ENCODE results near the gene SMIM1. TPM values are rescaled to one million over a fixed set of nuclear protein-coding genes. Genes with fewer than 3 reads are reported as not detected.
"Not testable (repeated sequence)": the region's sequence is repeated elsewhere in the genome, so short reads cannot be mapped to it uniquely, and the experiment has no call there.

The SMIM1 gene
- total RNA-seq, 1 donor from 2014 or later: 13.0 TPM

DNA sequence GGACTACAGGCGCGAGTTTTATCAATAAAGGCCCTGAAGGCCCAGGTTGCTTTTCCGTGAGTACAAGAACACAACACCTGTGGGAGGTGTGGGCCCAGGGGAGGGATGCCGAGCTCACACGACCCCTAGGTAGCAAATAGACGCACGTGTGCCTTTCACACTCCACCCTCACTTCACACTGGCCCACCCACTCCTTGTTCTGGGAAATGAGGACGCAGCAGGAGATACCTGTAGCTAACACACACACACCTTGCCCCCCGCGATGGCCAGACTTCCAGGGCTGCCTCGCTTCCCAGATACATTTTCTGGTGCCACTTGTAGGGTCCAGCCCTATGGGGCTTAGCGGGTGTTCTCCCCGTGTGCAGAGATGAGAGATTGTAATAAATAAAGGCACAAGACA is 24.6 kb upstream of the SMIM1 start:
- ATAC-seq (no peak), DNase-seq (ENCODE audit: missing footprints) (no peak)
- intact Hi-C loops (cut with DNase I): loop anchor here (5.0 kb wide), 1 partner anchor 49 kb away; the partner anchor contains the start of gene LRRC47

DNA sequence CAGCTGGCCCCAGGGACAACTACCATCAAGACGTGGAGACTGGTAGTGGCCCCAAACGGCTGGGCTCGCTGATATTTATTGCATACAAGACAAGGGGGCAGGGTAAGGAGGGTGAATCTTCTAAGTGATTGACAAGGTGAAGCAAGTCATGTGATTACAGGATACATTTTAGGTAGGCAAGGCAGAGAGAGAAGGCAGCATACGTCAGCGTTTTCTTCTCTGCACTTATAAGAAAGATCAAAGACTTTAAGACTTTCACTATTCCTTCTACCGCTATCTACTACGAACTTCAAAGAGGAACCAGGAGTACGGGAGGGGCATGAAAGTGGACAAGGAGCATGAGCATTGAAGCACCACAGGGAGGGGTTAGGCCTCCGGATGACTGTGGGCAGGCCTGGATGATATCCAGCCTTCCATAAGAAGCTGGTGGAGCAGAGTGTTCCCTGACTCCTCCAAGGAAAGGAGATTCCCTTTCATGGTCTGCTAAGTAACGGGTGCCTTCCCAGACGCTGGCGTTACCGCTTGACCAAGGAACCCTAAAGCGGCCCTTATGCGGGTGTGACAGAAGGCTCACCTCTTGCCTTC is 24.1 kb upstream of the SMIM1 start:
- not testable (repeated sequence) for DNase-seq (ENCODE audit: missing footprints); ATAC-seq
- intact Hi-C loops (cut with DNase I): loop anchor here (5.0 kb wide), 1 partner anchor 49 kb away; the partner anchor contains the start of gene LRRC47

DNA sequence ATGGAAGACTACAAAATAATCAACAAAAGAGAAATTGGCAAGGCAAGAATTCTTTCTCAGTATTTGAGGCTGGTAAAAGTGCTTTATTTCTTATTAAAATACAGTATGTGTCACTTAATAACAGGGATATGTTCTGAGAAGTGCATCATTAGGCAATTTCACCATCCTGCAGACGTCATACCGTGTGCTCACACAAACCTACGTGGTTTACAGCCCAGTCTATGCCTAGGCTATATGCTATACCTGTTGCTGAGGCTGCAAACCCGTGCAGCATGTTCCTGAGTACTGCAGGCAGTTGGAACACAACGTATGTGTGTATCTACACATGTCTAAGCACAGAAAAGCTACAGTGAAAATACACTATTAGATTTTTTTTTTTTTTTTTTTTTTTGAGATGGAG is 23.0 kb upstream of the SMIM1 start:
- DNase-seq (ENCODE audit: missing footprints): no peak

DNA sequence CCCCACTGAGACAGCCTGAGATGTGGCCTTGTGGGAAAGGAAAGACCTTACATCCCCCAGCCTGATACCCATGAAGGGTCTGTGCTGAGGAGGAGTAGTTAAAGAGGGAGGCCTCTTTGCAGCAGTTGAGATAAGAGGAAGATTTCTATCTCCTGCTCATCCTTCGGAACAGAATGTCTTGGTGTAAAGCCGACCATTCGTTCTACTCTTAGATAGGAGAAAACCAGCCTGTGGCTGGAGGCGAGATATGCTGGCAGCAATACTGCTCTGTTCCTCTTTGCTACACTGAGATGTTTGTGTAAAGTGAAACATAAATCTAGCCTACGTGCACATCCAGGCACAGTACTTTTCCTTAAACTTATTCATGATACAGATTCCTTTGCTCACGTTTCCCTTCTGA is 21.8 kb upstream of the SMIM1 start:
- intact Hi-C loops (cut with DNase I): no loop called here

More for the DNA sequence above, 23.0 kb upstream of the SMIM1 start:
- ATAC-seq: no peak
- intact Hi-C loops (cut with DNase I): loop anchor here (5.0 kb wide), 1 partner anchor 48 kb away; the partner anchor contains the start of gene LRRC47

DNA sequence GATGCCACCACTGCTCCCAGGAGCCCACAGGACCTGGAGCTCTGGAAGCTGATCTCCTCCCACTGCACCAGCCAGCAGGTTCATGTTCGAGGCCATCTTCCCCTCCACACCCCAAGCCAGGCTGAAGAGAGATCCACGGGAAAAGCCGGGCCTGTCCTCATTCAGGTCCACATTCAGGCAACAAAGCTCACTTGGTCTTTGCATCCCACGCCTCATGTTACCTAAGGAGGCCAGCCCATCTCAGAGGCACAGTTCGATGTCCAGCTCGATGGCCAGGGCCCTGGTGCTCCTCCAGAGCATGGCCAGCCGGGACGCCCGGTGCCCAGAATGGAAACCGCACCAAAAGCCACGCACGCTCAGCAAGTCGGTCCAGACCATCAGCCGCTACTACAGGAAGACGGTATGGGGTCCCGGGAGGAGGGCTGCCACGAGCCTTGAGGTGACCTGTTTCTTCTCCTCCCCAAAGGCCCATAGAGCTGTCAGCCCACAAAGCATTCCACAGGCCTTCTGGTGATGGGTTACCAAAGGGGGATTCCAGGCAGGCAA is 20.1 kb upstream of the SMIM1 start, which contains the start of gene CCDC27:
TSS of gene CCDC27 (plus strand) at position 51 of the 546 bp plus-strand sequence. CDS start at position 83, 32 bp downstream.
- ATAC-seq: peak; percentile 7
- no peak for DNase-seq (ENCODE audit: missing footprints)
- intact Hi-C loops (cut with DNase I): no loop called here

More for the DNA sequence above, 21.8 kb upstream of the SMIM1 start:
- DNase-seq (ENCODE audit: missing footprints): no peak
- ATAC-seq: no peak

DNA sequence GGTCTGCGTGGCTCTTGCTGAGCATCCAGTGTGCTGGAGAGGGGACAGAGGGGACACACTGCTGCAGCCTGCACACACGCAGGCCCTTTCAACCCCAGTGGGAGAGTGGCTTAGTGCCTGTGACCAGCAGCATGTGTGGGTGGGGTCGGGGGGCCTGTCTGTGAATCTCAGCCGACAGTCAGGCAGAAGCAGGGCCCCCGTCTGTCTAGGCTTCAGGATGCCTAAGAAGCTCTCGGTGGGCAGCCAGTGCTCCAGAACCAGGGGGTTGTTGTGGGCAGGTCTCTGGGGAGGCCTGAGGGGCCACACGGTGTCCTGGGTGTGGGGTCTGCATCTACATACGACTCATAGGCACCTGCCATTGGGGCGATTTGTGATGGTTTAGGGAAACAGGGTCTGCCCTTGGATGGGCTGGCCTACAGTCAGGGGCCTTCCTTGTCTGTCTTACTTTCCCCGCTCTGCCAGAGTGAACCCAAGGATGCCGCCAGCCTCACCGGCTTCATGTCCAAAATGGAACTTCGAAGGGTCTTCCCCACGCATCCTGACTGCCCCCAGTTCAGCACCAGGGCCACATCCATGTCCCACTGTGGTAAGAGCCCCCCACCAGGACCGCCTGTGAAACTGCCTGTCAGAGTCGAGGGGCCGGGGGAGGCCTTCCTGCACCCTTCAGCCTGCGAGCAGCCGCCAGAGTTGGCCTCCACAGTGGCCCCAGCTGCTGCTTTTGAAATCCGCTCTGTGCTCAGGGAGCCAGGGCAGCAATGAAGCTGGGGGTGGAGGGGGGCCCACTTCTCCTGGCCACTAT is 18.7 kb upstream of the SMIM1 start:
- ATAC-seq (no peak), DNase-seq (ENCODE audit: missing footprints) (no peak)
- intact Hi-C loops (cut with DNase I): no loop called here

DNA sequence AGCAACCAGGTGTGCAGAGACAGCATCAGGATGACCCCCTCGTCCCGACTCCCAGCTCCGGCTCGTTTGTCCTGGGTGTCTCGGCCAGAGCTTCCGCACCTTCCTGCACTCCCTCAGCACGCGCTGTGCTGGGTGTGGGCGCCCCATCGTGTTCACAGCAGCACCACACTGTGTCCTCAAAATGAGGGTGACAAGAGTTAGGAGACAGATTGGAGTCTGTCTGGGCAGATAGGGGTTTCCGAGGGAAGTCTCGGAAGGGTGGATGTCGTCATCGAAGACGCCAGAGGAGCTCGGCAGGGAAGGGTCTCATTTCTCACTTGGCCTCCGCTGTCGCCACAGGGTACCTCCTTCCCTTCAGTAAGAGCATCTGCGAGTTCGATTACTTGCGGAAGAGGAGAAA is 16.2 kb upstream of the SMIM1 start:
- no peak for DNase-seq (ENCODE audit: missing footprints)
- no peak for ATAC-seq
- intact Hi-C loops (cut with DNase I): no loop called here

DNA sequence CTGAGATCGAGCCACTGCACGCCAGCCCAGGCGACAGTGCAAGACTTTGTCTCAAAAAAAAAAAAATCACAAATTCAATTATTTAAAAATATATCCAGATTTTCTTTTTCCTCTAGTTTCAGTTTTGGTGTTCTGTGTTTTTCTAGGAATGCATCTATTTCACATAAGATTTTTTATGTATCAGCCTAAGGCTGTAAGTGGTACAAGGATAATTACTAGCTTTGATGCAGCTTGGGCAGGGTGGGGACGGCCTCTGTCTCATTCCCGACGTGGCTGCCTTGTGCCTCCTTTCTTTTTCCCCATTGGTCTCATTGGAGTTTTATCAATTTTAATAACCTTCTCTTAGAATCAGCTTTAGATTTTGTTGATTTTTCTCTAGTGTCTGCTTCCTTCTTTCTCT is 13.4 kb upstream of the SMIM1 start:
- ATAC-seq (no peak), DNase-seq (ENCODE audit: missing footprints) (peak; percentile 20)
- intact Hi-C loops (cut with DNase I): no loop called here

DNA sequence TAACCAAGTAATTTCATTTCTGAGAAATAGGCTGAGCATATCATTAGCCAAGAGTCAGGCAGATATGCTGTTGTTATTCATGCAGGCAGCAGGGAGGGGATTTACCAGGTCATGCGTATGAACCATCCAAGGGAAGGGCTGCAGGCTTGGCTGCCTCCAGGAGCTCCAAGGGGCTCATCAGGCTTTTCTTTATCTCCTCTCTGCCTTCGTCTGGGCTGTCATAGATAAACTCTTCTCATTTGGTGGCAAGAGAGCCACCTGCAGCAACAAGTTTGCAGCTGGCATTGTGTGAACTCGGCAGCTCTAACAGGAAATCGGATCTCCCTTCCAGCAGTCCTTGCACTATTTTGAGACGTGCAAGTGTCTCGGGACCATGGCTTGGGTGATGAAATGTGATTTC is 12.8 kb upstream of the SMIM1 start:
- intact Hi-C loops (cut with DNase I): no loop called here
- ATAC-seq (no peak), DNase-seq (ENCODE audit: missing footprints) (no peak)

DNA sequence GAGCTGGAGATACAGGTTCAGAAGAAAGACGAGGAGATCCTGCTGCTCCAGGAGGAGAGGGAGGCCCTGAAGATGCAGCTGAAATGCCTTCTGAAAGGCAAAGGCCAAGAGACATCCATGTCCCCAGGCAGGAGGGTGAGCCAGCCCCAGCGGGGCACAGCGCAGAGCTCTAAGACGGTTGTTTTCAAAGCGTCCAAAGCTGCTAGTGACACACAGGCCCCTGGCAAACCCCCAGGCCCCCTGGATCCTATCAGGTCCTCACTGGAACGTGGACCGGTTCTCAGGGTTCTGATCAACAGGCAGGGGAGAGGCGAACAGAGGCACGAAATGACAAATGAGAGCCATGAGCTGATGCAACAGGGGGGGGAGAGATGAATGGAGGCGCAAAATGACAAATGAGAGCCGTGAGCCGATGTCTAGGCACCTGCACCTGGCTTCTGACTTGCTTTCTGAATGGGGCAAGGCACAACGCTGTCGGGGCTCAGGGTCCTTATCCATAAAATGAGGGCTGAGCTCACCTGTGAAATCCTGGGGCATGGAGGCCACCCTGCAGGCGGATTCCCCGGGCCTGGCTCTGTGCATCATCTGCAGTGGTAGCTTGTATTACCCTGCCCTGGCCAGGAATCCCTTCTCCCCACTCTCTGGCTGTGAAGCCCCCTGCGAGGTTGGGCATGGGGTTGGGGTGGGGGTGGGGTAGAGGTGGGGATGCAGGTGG is 11.1 kb upstream of the SMIM1 start:
- DNase-seq (ENCODE audit: missing footprints) (no peak), ATAC-seq (no peak)
- intact Hi-C loops (cut with DNase I): no loop called here

DNA sequence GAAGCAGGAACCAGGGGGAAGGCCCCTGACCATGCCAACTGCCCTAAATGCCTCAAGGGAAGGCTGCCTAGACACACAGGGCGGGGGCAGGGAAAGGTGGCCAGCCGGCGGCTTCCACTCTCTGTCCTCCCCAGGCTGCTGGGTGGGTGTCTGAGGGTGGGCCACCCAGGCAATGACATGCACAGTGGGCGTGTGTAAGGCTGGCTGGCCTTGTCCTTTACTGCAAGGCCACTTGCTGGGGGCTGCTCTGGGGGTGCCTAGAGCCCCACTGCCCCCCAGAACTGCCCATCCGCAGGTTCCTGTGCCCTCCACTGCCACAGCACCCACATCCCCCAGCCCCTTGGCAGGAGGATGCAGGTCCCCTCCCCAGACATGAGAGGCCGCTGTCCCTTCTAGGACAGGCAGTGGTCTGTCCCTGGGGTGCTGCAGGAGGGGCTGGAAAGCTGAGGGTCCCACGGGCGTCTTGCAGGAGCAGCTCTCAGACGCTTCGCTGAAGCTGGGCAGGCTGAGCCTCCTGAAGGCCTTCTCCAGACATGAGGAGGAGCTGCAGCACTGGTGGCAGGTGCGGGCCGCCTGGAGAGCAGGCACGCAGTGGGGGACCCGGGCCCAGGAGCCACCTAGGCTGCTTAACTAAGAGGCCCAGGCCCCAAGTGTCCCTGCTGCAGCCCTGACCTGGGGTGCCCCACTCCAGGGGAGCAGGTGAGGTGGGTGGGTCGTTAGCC is 10.2 kb upstream of the SMIM1 start:
- ATAC-seq (no peak), DNase-seq (ENCODE audit: missing footprints) (peak; percentile 57)
- intact Hi-C loops (cut with DNase I): no loop called here

DNA sequence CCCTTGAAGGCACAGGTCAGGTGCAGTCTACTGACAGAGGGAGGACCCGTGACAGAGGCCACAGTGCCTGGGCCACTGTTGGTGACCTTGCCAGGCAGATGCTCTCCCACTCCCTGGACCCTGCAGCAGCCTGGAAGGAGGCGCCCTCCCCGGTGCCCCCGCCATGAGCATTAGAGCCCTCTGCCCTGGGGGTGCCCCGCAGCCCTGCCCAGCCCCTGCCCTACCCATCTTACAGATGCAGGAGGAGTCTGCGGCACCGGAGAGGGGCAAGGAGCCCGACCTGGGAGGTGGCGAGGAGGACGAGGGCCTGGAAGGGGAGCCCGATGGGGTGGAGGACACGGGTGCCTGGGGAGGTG is 9.7 kb upstream of the SMIM1 start:
- DNase-seq (ENCODE audit: missing footprints): no peak
- intact Hi-C loops (cut with DNase I): no loop called here
- ATAC-seq: no peak

DNA sequence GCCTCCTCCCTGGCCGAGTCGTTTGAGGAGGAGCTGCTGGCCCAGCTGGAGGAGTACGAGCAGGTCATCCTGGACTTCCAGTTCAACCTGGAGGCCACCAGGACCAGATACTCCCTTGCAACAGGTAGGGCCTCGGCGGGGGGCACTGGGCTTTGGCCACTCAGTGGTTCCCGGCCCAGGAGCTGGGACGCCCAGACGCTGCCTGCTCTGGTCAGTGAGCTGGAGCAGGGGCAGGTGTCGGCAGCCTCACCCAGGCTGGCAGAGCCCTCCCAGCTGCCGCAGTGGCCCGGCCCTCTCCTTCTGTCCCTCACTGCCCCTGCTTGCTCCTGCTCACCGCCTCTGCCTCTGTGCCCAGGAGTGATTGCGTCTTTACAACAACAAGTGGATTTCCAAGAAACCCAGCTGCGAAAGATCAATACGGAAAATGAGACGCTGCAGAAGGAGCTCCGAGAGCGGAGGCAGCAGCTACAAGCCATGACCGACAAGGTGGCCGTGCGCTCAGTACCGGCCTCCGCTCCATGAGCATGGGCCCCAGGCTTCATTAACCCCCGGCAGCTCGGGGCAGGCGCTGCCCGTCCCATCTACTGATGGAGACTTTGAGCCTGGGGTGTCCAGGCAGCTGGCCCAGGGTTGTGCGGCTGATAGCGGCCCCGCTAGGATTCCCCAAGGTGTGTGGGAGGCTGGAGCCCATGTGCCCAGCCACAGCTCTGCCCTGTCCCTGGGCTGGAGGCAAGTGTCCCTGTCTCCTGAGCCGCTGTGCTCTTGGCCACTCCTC is 9.0 kb upstream of the SMIM1 start:
- no peak for ATAC-seq
- peak; percentile 55 for DNase-seq (ENCODE audit: missing footprints)
- intact Hi-C loops (cut with DNase I): no loop called here

DNA sequence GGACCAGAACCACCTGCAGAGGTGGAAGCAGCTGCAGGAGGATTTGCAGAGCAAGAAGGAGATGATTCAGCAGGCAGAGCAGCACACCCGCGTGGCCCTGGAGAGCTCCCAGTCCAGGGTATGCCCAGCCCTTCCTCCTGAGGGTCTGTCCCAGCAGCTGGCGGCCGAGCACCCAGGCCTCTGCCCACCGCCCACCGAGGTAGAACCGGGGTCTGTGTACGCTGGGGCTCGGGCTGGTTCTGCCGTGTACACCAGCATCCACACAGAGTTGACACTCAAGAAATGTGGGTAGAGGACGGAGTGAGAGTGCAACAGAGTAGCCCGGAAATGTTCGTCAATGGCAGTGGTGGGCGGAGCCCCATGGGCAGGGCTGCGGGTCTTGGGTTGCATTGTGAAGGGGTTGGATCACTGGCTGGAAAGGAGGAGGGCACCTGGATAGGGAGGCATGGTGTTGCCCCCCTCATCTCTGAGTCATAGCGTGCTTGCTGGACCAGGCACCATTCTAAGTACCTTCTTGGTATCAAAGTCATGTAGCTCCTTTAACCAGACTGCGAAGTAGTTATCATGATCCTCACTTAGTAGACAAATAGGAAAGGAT is 5.1 kb upstream of the SMIM1 start:
- intact Hi-C loops (cut with DNase I): no loop called here
- DNase-seq (ENCODE audit: missing footprints) (peak; percentile 39), ATAC-seq (no peak)

DNA sequence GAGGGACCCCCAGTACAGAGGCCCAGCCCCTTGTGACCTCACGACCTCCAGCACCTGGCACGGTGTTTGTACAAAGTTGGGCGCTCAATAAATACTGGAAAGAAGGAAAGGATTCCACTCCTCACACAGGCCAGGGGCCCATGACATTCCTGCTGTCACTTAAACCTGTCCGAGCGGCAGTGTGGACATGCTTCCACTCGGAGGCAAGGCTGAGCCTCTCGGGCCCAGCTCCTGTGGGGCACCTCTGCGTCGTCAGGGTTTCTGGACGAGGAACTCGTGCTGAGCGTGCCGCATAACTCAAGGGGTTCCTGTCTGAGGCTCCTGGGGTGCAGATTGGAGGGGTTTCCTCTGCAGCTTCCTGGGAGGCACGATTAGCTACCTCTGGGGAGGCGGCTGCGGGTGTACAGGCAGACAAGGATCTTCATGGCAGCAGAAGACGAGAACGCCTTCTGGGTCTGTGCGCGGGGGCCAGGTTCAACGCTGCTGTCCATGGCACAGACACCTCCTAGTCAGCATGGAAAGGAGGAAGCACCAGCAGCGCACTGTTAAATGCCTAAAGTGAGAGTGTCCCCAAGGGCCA is 3.6 kb upstream of the SMIM1 start:
- intact Hi-C loops (cut with DNase I): no loop called here
- ATAC-seq (no peak), DNase-seq (ENCODE audit: missing footprints) (peak; percentile 58)

DNA sequence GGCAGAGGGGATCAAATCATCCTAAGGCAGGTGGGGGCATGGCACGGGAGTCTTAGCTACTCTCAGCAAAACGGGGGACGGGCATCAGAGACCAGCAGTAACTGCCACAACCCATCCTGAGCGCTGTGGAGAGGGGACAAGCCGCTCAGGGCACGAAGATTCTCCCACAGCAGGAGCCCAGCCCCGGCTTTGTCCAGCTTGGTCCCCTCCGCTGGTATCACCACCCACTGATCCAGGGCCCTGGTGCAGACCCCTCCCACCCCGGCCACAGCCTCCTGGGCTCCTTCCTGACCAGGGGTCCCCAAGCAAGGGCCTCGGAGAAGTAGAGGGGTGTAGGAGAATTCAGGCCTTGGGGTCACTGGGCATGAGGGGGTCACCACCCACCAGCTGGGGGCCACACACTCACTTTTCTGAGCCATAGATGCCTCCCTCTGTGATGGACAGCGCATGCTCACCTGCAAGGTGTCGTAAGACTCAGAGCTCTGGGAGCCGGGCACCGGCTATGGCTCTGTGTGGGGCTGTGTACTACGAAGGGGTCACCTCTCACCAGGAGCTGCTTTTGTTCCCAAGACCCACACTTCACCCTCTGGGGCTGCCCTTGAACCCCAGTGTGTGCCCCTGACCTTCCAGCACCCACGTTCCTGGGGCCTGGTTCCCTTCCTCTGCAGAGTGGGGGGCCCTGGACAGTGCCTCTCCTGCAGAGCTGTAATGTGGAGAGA is 2.3 kb upstream of the SMIM1 start:
- intact Hi-C loops (cut with DNase I): no loop called here
- ATAC-seq (no peak), DNase-seq (ENCODE audit: missing footprints) (peak; percentile 22)
